ENCODE data around the gene ATP10A.

ATP10A gene

DNA sequence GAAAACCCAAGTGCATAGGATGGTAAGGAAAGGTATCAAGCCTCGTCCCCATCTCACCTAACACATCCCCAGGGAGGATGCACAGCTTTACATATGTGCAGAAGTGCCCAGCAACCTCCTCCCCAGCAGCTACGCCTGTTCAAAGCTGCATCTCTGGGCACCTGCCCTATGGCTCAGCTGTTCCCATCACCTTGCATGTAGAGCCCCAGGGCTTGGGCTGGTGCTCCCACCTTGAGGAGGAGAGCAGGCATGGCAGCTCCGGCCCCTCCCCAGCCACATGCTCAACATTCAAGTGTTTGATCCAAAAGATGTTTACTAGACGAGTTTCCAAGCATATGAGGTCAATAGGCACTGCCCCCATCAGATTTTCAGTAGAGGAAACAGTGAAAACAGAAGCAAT is 173.5 kb downstream of the ATP10A start (continued):
- no peak for TF ChIP-seq TCF4 (CRISPR knock-in tag; IDR thresholded peaks at IDR 0.05; ENCODE audit: borderline replicate concordance)

DNA sequence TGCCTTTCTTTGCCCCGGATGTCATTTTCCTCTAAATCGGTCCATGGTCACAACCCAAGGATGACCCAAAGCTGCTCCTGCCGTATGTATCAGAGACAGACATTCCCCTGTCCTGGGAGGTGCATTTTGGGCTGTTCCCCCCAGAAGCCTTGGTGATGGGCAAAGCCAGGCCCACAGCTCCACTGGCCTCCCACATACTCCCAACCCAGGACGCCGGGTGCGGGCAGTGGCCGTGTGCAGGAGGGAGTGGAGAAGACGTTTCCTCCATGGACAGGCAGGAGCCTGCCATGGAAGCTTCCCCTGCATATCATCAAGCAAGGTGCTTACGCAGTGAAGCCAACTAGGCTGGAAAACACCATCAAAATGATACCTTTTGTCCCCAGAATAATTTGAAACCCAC is 175.0 kb downstream of the ATP10A start:
- ATAC-seq, result no peak
- no peak for TF ChIP-seq ZFP3 (CRISPR knock-in tag; IDR thresholded peaks at IDR 0.05)
- TF ChIP-seq ZNF8 (CRISPR knock-in tag; IDR thresholded peaks at IDR 0.05), result no peak
- no peak for TF ChIP-seq ESRRG (CRISPR knock-in tag; IDR thresholded peaks at IDR 0.05)
- TF ChIP-seq GLIS3 (CRISPR knock-in tag; IDR thresholded peaks at IDR 0.05), result no peak
- TF ChIP-seq, protein P1, sequence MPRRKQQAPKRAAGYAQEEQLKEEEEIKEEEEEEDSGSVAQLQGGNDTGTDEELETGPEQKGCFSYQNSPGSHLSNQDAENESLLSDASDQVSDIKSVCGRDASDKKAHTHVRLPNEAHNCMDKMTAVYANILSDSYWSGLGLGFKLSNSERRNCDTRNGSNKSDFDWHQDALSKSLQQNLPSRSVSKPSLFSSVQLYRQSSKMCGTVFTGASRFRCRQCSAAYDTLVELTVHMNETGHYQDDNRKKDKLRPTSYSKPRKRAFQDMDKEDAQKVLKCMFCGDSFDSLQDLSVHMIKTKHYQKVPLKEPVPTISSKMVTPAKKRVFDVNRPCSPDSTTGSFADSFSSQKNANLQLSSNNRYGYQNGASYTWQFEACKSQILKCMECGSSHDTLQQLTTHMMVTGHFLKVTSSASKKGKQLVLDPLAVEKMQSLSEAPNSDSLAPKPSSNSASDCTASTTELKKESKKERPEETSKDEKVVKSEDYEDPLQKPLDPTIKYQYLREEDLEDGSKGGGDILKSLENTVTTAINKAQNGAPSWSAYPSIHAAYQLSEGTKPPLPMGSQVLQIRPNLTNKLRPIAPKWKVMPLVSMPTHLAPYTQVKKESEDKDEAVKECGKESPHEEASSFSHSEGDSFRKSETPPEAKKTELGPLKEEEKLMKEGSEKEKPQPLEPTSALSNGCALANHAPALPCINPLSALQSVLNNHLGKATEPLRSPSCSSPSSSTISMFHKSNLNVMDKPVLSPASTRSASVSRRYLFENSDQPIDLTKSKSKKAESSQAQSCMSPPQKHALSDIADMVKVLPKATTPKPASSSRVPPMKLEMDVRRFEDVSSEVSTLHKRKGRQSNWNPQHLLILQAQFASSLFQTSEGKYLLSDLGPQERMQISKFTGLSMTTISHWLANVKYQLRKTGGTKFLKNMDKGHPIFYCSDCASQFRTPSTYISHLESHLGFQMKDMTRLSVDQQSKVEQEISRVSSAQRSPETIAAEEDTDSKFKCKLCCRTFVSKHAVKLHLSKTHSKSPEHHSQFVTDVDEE (CRISPR knock-in tag; IDR thresholded peaks at IDR 0.05), result no peak
- no peak for TF ChIP-seq ZFP30 (CRISPR knock-in tag; IDR thresholded peaks at IDR 0.05)
- TF ChIP-seq TCF4 (CRISPR knock-in tag; IDR thresholded peaks at IDR 0.05; ENCODE audit: borderline replicate concordance), result no peak
- TF ChIP-seq ISL1 (CRISPR knock-in tag; IDR thresholded peaks at IDR 0.05), result no peak
- TF ChIP-seq ARNTL (CRISPR knock-in tag; IDR thresholded peaks at IDR 0.05; ENCODE audit: borderline replicate concordance, low read depth), result no peak
- TF ChIP-seq ZNF565 (CRISPR knock-in tag; conservative IDR thresholded peaks at IDR 0.05; ENCODE audit: low read depth), result no peak
- TF ChIP-seq ZNF70 (CRISPR knock-in tag; IDR thresholded peaks at IDR 0.05), result no peak
- no peak for TF ChIP-seq PPARA (CRISPR knock-in tag; IDR thresholded peaks at IDR 0.05; ENCODE audit: borderline replicate concordance)
- TF ChIP-seq CSDC2 (CRISPR knock-in tag; IDR thresholded peaks at IDR 0.05), result no peak
- TF ChIP-seq BACH2 (CRISPR knock-in tag; IDR thresholded peaks at IDR 0.05; ENCODE audit: borderline replicate concordance), result no peak
- TF ChIP-seq ZC3H10 (CRISPR knock-in tag; IDR thresholded peaks at IDR 0.05), result no peak
- TF ChIP-seq TOX (CRISPR knock-in tag; IDR thresholded peaks at IDR 0.05; ENCODE audit: borderline replicate concordance), result no peak
- TF ChIP-seq RARB (CRISPR knock-in tag; IDR thresholded peaks at IDR 0.05), result no peak
- TF ChIP-seq, protein P2, sequence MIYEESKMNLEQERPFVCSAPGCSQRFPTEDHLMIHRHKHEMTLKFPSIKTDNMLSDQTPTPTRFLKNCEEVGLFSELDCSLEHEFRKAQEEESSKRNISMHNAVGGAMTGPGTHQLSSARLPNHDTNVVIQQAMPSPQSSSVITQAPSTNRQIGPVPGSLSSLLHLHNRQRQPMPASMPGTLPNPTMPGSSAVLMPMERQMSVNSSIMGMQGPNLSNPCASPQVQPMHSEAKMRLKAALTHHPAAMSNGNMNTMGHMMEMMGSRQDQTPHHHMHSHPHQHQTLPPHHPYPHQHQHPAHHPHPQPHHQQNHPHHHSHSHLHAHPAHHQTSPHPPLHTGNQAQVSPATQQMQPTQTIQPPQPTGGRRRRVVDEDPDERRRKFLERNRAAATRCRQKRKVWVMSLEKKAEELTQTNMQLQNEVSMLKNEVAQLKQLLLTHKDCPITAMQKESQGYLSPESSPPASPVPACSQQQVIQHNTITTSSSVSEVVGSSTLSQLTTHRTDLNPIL (CRISPR knock-in tag; IDR thresholded peaks at IDR 0.05; ENCODE audit: low read depth), result no peak
- TF ChIP-seq, protein P3, sequence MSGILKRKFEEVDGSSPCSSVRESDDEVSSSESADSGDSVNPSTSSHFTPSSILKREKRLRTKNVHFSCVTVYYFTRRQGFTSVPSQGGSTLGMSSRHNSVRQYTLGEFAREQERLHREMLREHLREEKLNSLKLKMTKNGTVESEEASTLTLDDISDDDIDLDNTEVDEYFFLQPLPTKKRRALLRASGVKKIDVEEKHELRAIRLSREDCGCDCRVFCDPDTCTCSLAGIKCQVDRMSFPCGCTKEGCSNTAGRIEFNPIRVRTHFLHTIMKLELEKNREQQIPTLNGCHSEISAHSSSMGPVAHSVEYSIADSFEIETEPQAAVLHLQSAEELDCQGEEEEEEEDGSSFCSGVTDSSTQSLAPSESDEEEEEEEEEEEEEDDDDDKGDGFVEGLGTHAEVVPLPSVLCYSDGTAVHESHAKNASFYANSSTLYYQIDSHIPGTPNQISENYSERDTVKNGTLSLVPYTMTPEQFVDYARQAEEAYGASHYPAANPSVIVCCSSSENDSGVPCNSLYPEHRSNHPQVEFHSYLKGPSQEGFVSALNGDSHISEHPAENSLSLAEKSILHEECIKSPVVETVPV (CRISPR knock-in tag; IDR thresholded peaks at IDR 0.05), result no peak

DNA sequence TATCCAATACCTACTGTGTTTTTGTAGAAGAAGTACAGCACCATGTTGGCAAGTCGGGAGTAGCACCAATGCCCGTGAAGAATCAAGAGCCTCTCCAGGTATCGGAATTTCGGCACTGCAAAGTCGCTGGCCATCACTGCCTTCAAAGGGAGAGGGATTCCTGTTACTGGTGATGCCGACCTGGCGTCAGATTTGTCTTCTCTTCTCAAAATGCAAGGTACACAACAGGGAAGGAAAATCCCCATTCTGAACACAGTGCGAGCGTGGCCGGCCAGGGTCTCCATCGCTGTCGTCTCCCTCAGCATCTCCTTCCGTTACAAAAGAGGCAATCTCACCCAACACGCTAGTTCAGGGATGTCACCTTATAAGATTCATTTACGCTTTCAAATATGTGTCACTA is 175.4 kb downstream of the ATP10A start:
- TF ChIP-seq, protein P4, sequence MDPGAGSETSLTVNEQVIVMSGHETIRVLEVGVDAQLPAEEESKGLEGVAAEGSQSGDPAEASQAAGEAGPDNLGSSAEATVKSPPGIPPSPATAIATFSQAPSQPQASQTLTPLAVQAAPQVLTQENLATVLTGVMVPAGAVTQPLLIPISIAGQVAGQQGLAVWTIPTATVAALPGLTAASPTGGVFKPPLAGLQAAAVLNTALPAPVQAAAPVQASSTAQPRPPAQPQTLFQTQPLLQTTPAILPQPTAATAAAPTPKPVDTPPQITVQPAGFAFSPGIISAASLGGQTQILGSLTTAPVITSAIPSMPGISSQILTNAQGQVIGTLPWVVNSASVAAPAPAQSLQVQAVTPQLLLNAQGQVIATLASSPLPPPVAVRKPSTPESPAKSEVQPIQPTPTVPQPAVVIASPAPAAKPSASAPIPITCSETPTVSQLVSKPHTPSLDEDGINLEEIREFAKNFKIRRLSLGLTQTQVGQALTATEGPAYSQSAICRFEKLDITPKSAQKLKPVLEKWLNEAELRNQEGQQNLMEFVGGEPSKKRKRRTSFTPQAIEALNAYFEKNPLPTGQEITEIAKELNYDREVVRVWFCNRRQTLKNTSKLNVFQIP (CRISPR knock-in tag; IDR thresholded peaks at IDR 0.05; ENCODE audit: borderline replicate concordance, low read depth), result no peak
- no peak for TF ChIP-seq RARB (CRISPR knock-in tag; IDR thresholded peaks at IDR 0.05)
- TF ChIP-seq ISL1 (CRISPR knock-in tag; IDR thresholded peaks at IDR 0.05), result no peak
- TF ChIP-seq GLIS3 (CRISPR knock-in tag; IDR thresholded peaks at IDR 0.05), result no peak
- TF ChIP-seq PPARA (CRISPR knock-in tag; IDR thresholded peaks at IDR 0.05; ENCODE audit: borderline replicate concordance), result no peak
- no peak for TF ChIP-seq TOX (CRISPR knock-in tag; IDR thresholded peaks at IDR 0.05; ENCODE audit: borderline replicate concordance)
- TF ChIP-seq, protein P3 (CRISPR knock-in tag; IDR thresholded peaks at IDR 0.05), result no peak
- TF ChIP-seq ZNF8 (CRISPR knock-in tag; IDR thresholded peaks at IDR 0.05), result no peak
- TF ChIP-seq ZFP30 (CRISPR knock-in tag; IDR thresholded peaks at IDR 0.05), result no peak
- TF ChIP-seq ZNF70 (CRISPR knock-in tag; IDR thresholded peaks at IDR 0.05), result no peak
- no peak for TF ChIP-seq ARNTL (CRISPR knock-in tag; IDR thresholded peaks at IDR 0.05; ENCODE audit: borderline replicate concordance, low read depth)
- TF ChIP-seq BACH2 (CRISPR knock-in tag; IDR thresholded peaks at IDR 0.05; ENCODE audit: borderline replicate concordance), result no peak
- TF ChIP-seq ZNF565 (CRISPR knock-in tag; conservative IDR thresholded peaks at IDR 0.05; ENCODE audit: low read depth), result no peak
- TF ChIP-seq ZFP3 (CRISPR knock-in tag; IDR thresholded peaks at IDR 0.05), result no peak
- no peak for TF ChIP-seq CSDC2 (CRISPR knock-in tag; IDR thresholded peaks at IDR 0.05)
- TF ChIP-seq, protein P2 (CRISPR knock-in tag; IDR thresholded peaks at IDR 0.05; ENCODE audit: low read depth), result no peak
- TF ChIP-seq, protein P5, sequence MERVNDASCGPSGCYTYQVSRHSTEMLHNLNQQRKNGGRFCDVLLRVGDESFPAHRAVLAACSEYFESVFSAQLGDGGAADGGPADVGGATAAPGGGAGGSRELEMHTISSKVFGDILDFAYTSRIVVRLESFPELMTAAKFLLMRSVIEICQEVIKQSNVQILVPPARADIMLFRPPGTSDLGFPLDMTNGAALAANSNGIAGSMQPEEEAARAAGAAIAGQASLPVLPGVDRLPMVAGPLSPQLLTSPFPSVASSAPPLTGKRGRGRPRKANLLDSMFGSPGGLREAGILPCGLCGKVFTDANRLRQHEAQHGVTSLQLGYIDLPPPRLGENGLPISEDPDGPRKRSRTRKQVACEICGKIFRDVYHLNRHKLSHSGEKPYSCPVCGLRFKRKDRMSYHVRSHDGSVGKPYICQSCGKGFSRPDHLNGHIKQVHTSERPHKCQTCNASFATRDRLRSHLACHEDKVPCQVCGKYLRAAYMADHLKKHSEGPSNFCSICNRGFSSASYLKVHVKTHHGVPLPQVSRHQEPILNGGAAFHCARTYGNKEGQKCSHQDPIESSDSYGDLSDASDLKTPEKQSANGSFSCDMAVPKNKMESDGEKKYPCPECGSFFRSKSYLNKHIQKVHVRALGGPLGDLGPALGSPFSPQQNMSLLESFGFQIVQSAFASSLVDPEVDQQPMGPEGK (CRISPR knock-in tag; IDR thresholded peaks at IDR 0.05; ENCODE audit: borderline replicate concordance), result no peak
- ATAC-seq, result no peak
